HepG2 (cell line): ENCODE data around the gene SLC25A43. TPM values are rescaled to one million over a fixed set of nuclear protein-coding genes. Genes with fewer than 3 reads are reported as not detected.

ENCODE experiments used
- GTF2F1 ChIP-seq: fragments of 150-350 bp; IDR thresholded peaks from 2 replicates; pipeline ENCODE4 v1.6.1; 2014; ENCODE audit warnings: low read length
- ISX ChIP-seq: sonication (generic); formaldehyde crosslinking; conservative IDR thresholded peaks from 2 replicates; pipeline ENCODE4 v1.5.0; 2020; ENCODE audit warnings: missing genetic modification reagents
- JUND ChIP-seq: sonication (generic); formaldehyde crosslinking; IDR thresholded peaks from 2 replicates; pipeline ENCODE4 v1.8.0; 2022; ENCODE audit warnings: mild to moderate bottlenecking, missing genetic modification reagents
- ZNF17 ChIP-seq: sonication (generic); formaldehyde crosslinking; IDR thresholded peaks from 2 replicates; pipeline ENCODE4 v1.5.0; 2020; ENCODE audit warnings: mild to moderate bottlenecking, missing genetic modification reagents
- ZNF431 ChIP-seq: sonication (generic); formaldehyde crosslinking; IDR thresholded peaks from 2 replicates; pipeline ENCODE4 v1.9.0; 2022; ENCODE audit warnings: missing genetic modification reagents, low read depth, mild to moderate bottlenecking, borderline replicate concordance
- polyA plus RNA-seq, 8 experiments: library from polyadenylated mRNA; depleted of rRNA in 3 of 8; stranded (reverse) in 7 of 8; unstranded in 1 of 8; fragments of >200 nt; fragmentation: Illumina TruSeq in 4 of 8; extraction: Trizol in 4 of 8; gene quantifications; 2 replicates each; pipeline versions ENCODE4 v1.2.1 to v1.2.3, GENCODE V29; 2011 to 2016; ENCODE audit warnings: low read depth in 4 of 8, missing spikeins in 1 of 8, mixed read lengths in 1 of 8; ENCODE audit not compliant: insufficient read depth in 1 of 8
- total RNA-seq, 5 experiments: library from RNA; depleted of rRNA; stranded (reverse); fragments of >200 nt; fragmentation: Illumina TruSeq; extraction: Trizol; gene quantifications; 2 replicates each; pipeline ENCODE4 v1.2.3, GENCODE V29; 2016; ENCODE audit warnings: low read depth in 1 of 5
- TF ChIP-seq, protein P1 (sequence below): sonication (generic); formaldehyde crosslinking; IDR thresholded peaks from 2 replicates; pipeline ENCODE4 v1.4.0; 2020; ENCODE audit warnings: missing genetic modification reagents
- TF ChIP-seq, protein P2 (sequence below): sonication (generic); formaldehyde crosslinking; IDR thresholded peaks from 2 replicates; pipeline ENCODE4 v1.4.0; 2020; ENCODE audit warnings: missing genetic modification reagents, mild to moderate bottlenecking, borderline replicate concordance
- TF ChIP-seq, protein P3 (sequence below): conservative IDR thresholded peaks from 2 replicates; pipeline ENCODE4 v1.6.1; 2018; ENCODE audit warnings: missing genetic modification reagents
- TF ChIP-seq, protein P4 (sequence below), 2 experiments: fragments of 450-650 bp in 1 of 2; sonication (generic) in 1 of 2; formaldehyde crosslinking; IDR thresholded peaks; 2 replicates each; pipeline versions ENCODE4 v1.5.0 to v1.8.0; 2020 to 2022; ENCODE audit warnings: mild to moderate bottlenecking in 1 of 2, missing genetic modification reagents in 1 of 2
- TF ChIP-seq, protein P5 (sequence below), 2 experiments: sonication (generic) in 1 of 2; formaldehyde crosslinking in 1 of 2; IDR thresholded peaks; 2 replicates each; pipeline versions ENCODE4 v1.5.1 to v1.6.1; 2011 to 2020; ENCODE audit warnings: borderline replicate concordance in 1 of 2, low read depth in 1 of 2, low read length in 1 of 2, mild to moderate bottlenecking in 1 of 2, missing genetic modification reagents in 1 of 2, moderate library complexity in 1 of 2

Gene SLC25A43
- total and polyA plus RNA-seq, 2 of the 13 experiments (the other 11 are each of a cell fraction or from before 2014, with no cell fraction given) = 5.8 to 13.2 TPM

DNA sequence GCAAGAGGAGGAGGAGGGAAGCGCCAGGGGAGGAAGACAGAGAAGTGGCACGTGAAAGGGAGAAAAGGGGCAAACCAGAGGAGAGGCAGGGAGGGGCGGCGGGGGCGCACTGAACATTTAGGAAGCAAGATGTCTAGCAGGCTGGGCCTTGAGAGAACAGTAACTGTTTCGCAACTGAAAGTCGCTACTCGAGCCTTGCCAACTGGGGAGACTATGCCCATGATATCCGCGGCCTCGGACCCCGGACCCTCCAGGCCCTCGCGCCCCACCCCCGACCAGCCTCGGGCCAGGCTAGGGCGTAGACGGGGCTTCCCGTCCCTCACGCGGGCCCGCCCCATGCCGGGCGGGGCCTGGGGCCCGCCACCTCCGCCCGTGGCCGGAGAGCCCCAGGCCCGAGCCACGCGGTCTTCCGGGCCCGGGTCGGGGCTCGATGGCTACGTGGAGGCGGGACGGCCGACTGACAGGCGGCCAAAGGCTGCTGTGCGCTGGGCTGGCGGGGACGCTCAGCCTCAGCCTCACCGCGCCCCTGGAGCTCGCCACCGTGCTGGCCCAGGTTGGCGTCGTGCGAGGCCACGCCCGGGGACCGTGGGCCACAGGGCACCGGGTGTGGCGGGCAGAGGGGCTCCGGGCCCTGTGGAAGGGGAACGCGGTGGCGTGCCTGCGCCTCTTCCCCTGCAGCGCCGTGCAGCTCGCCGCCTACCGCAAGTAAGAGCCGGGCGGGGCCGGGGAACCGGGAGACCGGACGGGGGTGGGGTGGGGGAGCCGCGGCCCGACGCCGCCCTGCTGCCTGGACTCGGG, at the start of gene SLC25A43 (continued):
- TF ChIP-seq, protein P1, sequence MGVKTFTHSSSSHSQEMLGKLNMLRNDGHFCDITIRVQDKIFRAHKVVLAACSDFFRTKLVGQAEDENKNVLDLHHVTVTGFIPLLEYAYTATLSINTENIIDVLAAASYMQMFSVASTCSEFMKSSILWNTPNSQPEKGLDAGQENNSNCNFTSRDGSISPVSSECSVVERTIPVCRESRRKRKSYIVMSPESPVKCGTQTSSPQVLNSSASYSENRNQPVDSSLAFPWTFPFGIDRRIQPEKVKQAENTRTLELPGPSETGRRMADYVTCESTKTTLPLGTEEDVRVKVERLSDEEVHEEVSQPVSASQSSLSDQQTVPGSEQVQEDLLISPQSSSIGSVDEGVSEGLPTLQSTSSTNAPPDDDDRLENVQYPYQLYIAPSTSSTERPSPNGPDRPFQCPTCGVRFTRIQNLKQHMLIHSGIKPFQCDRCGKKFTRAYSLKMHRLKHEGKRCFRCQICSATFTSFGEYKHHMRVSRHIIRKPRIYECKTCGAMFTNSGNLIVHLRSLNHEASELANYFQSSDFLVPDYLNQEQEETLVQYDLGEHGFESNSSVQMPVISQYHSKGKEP = no peak
- TF ChIP-seq, protein P2, sequence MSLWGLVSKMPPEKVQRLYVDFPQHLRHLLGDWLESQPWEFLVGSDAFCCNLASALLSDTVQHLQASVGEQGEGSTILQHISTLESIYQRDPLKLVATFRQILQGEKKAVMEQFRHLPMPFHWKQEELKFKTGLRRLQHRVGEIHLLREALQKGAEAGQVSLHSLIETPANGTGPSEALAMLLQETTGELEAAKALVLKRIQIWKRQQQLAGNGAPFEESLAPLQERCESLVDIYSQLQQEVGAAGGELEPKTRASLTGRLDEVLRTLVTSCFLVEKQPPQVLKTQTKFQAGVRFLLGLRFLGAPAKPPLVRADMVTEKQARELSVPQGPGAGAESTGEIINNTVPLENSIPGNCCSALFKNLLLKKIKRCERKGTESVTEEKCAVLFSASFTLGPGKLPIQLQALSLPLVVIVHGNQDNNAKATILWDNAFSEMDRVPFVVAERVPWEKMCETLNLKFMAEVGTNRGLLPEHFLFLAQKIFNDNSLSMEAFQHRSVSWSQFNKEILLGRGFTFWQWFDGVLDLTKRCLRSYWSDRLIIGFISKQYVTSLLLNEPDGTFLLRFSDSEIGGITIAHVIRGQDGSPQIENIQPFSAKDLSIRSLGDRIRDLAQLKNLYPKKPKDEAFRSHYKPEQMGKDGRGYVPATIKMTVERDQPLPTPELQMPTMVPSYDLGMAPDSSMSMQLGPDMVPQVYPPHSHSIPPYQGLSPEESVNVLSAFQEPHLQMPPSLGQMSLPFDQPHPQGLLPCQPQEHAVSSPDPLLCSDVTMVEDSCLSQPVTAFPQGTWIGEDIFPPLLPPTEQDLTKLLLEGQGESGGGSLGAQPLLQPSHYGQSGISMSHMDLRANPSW (CRISPR knock-in tag) = no peak
- TF ChIP-seq, protein P3, sequence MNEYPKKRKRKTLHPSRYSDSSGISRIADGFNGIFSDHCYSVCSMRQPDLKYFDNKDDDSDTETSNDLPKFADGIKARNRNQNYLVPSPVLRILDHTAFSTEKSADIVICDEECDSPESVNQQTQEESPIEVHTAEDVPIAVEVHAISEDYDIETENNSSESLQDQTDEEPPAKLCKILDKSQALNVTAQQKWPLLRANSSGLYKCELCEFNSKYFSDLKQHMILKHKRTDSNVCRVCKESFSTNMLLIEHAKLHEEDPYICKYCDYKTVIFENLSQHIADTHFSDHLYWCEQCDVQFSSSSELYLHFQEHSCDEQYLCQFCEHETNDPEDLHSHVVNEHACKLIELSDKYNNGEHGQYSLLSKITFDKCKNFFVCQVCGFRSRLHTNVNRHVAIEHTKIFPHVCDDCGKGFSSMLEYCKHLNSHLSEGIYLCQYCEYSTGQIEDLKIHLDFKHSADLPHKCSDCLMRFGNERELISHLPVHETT (CRISPR knock-in tag) = no peak
- TF ChIP-seq, protein P4, sequence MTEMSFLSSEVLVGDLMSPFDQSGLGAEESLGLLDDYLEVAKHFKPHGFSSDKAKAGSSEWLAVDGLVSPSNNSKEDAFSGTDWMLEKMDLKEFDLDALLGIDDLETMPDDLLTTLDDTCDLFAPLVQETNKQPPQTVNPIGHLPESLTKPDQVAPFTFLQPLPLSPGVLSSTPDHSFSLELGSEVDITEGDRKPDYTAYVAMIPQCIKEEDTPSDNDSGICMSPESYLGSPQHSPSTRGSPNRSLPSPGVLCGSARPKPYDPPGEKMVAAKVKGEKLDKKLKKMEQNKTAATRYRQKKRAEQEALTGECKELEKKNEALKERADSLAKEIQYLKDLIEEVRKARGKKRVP (CRISPR knock-in tag; IDR thresholded peaks at IDR 0.05) = no peak
- no peak for TF ChIP-seq GTF2F1
- no peak for TF ChIP-seq ISX
- no peak for TF ChIP-seq ZNF17
- TF ChIP-seq JUND (CRISPR knock-in tag) = no peak
- TF ChIP-seq, protein P5, sequence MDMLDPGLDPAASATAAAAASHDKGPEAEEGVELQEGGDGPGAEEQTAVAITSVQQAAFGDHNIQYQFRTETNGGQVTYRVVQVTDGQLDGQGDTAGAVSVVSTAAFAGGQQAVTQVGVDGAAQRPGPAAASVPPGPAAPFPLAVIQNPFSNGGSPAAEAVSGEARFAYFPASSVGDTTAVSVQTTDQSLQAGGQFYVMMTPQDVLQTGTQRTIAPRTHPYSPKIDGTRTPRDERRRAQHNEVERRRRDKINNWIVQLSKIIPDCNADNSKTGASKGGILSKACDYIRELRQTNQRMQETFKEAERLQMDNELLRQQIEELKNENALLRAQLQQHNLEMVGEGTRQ (IDR thresholded peaks at IDR 0.05; ENCODE audit: low read depth, low read length) = no peak
- TF ChIP-seq, protein P5 (CRISPR knock-in tag; IDR thresholded peaks at IDR 0.05; ENCODE audit: borderline replicate concordance) = no peak
- TF ChIP-seq ZNF431 (CRISPR knock-in tag) = no peak
